ENCODE data around the gene FER. TPM values are rescaled to one million over a fixed set of nuclear protein-coding genes. Genes with fewer than 3 reads are reported as not detected.

Gene FER
- total RNA-seq, 1 donor from 2014 or later, result 38.2 TPM

GRCh38 chr5:108749128-108749861 is 1.6 kb downstream of the FER start:
- H3K27ac Mint-ChIP-seq (ENCODE audit: unreplicated experiment), result peak overlapping the region; percentile 70
- peak overlapping the region; percentile 91 for H3K4me3 Mint-ChIP-seq (ENCODE audit: unreplicated experiment)
- H3K4me1 Mint-ChIP-seq (ENCODE audit: unreplicated experiment), result peaks cover 38% of the 10 kb centered on the region
- no peak for DNase-seq (ENCODE audit: extremely low spot score, unreplicated experiment)
- no peaks in the 10 kb centered on the region for H3K36me3 Mint-ChIP-seq (ENCODE audit: unreplicated experiment)
- no peaks in the 10 kb centered on the region for H3K9me3 Mint-ChIP-seq (ENCODE audit: unreplicated experiment)
- TF ChIP-seq CTCF (IDR thresholded peaks at IDR 0.05), result no peak
- no peaks in the 10 kb centered on the region for H3K27me3 Mint-ChIP-seq (ENCODE audit: unreplicated experiment)

GRCh38 chr5:108753331-108753730 is 5.6 kb downstream of the FER start:
- H3K27me3 Mint-ChIP-seq (ENCODE audit: unreplicated experiment), result no peaks in the 10 kb centered on the region
- peak overlapping the region; percentile 16 for H3K27ac Mint-ChIP-seq (ENCODE audit: unreplicated experiment)
- peaks cover 3% of the 10 kb centered on the region for H3K36me3 Mint-ChIP-seq (ENCODE audit: unreplicated experiment)
- DNase-seq (ENCODE audit: extremely low spot score, unreplicated experiment), result no peak
- TF ChIP-seq CTCF (IDR thresholded peaks at IDR 0.05), result no peak
- H3K4me3 Mint-ChIP-seq (ENCODE audit: unreplicated experiment), result no peak overlapping the region
- peaks cover 24% of the 10 kb centered on the region for H3K4me1 Mint-ChIP-seq (ENCODE audit: unreplicated experiment)
- H3K9me3 Mint-ChIP-seq (ENCODE audit: unreplicated experiment), result no peaks in the 10 kb centered on the region

GRCh38 chr5:108753877-108754276 is 6.2 kb downstream of the FER start:
- Mint-ChIP-seq H3K9me3 (ENCODE audit: unreplicated experiment) (peaks cover under 1% of the 10 kb centered on the region), H3K4me1 (ENCODE audit: unreplicated experiment) (peaks cover 24% of the 10 kb centered on the region), H3K27ac (ENCODE audit: unreplicated experiment) (peak overlapping the region; percentile 16), H3K36me3 (ENCODE audit: unreplicated experiment) (peaks cover 3% of the 10 kb centered on the region), H3K27me3 (ENCODE audit: unreplicated experiment) (no peaks in the 10 kb centered on the region), H3K4me3 (ENCODE audit: unreplicated experiment) (no peak overlapping the region)
- no peak for DNase-seq (ENCODE audit: extremely low spot score, unreplicated experiment)
- no peak for TF ChIP-seq CTCF (IDR thresholded peaks at IDR 0.05)

GRCh38 chr5:108760512-108760911 is 12.8 kb downstream of the FER start:
- no peak for TF ChIP-seq CTCF (IDR thresholded peaks at IDR 0.05)
- Mint-ChIP-seq H3K36me3 (ENCODE audit: unreplicated experiment) (peaks cover 17% of the 10 kb centered on the region), H3K9me3 (ENCODE audit: unreplicated experiment) (peaks cover 14% of the 10 kb centered on the region), H3K27ac (ENCODE audit: unreplicated experiment) (no peak overlapping the region), H3K4me1 (ENCODE audit: unreplicated experiment) (peaks cover 8% of the 10 kb centered on the region), H3K27me3 (ENCODE audit: unreplicated experiment) (no peaks in the 10 kb centered on the region), H3K4me3 (ENCODE audit: unreplicated experiment) (no peak overlapping the region)
- no peak for DNase-seq (ENCODE audit: extremely low spot score, unreplicated experiment)

- H3K27ac Mint-ChIP-seq (ENCODE audit: unreplicated experiment), result no peak overlapping the region
- no peak for TF ChIP-seq CTCF (IDR thresholded peaks at IDR 0.05)
- H3K4me1 Mint-ChIP-seq (ENCODE audit: unreplicated experiment), result peaks cover 12% of the 10 kb centered on the region
- H3K36me3 Mint-ChIP-seq (ENCODE audit: unreplicated experiment), result peaks cover 15% of the 10 kb centered on the region
- DNase-seq (ENCODE audit: extremely low spot score, unreplicated experiment), result no peak
- peaks cover 14% of the 10 kb centered on the region for H3K9me3 Mint-ChIP-seq (ENCODE audit: unreplicated experiment)
- H3K4me3 Mint-ChIP-seq (ENCODE audit: unreplicated experiment), result no peak overlapping the region
- no peaks in the 10 kb centered on the region for H3K27me3 Mint-ChIP-seq (ENCODE audit: unreplicated experiment)
Measured at GRCh38 chr5:108762660-108763059, 15.0 kb downstream of the FER start.

All from osteocyte (in vitro differentiated cells).